Nephron progenitor cell (in vitro differentiated cells): ENCODE measurements around the gene C3orf49.
A peak's percentile ranks its signal among the peaks of the same experiment; 100 is the strongest.

Source experiments
- DNase-seq: peaks from one replicate; pipeline ENCODE4 v3.0.0; 2021
- H3K27ac Mint-ChIP-seq: 2 replicates; pipeline ENCODE4 v1.8.0; 2021; ENCODE audit warnings: mild to moderate bottlenecking, moderate library complexity, mixed read lengths
- H3K27me3 Mint-ChIP-seq: 2 replicates; pipeline ENCODE4 v1.8.0; 2021; ENCODE audit warnings: mild to moderate bottlenecking, low read depth, mixed read lengths; ENCODE audit not compliant: poor library complexity
- H3K36me3 Mint-ChIP-seq: 2 replicates; pipeline ENCODE4 v1.8.0; 2021; ENCODE audit warnings: low read depth, mixed read lengths
- H3K4me1 Mint-ChIP-seq: 2 replicates; pipeline ENCODE4 v1.8.0; 2021; ENCODE audit warnings: mixed read lengths
- H3K4me3 Mint-ChIP-seq: 2 replicates; pipeline ENCODE4 v1.8.0; 2021; ENCODE audit warnings: mild to moderate bottlenecking, moderate library complexity, mixed read lengths
- H3K9me3 Mint-ChIP-seq: 2 replicates; pipeline ENCODE4 v1.8.0; 2021; ENCODE audit warnings: mild to moderate bottlenecking, moderate library complexity, mixed read lengths
- CTCF ChIP-seq: fragments of 200-600 bp; sonication (generic); IDR thresholded peaks from 2 replicates; pipeline ENCODE4 v1.5.0; 2021; ENCODE audit warnings: antibody characterized with exemption

C3orf49 gene

GRCh38 chr3:63877737-63878393, 58.8 kb downstream of the C3orf49 start:
- H3K4me3 Mint-ChIP-seq = no peak overlapping the region
- peak overlapping the region; percentile 22 for H3K27ac Mint-ChIP-seq
- H3K4me1 Mint-ChIP-seq = peaks cover 44% of the 10 kb centered on the region

GRCh38 chr3:63878394-63879060, 59.4 kb downstream of the C3orf49 start:
- Mint-ChIP-seq H3K4me3 (no peak overlapping the region), H3K27ac (peak overlapping the region; percentile 22), H3K36me3 (peaks cover 6% of the 10 kb centered on the region), H3K9me3 (no peaks in the 10 kb centered on the region), H3K27me3 (no peaks in the 10 kb centered on the region), H3K4me1 (peaks cover 47% of the 10 kb centered on the region)
- DNase-seq = no peak
- no peak for TF ChIP-seq CTCF

More at GRCh38 chr3:63877737-63878393, 58.8 kb downstream of the C3orf49 start:
- no peak for DNase-seq
- no peaks in the 10 kb centered on the region for H3K27me3 Mint-ChIP-seq
- H3K9me3 Mint-ChIP-seq = no peaks in the 10 kb centered on the region
- peaks cover 7% of the 10 kb centered on the region for H3K36me3 Mint-ChIP-seq
- no peak for TF ChIP-seq CTCF

- peaks cover 44% of the 10 kb centered on the region for H3K4me1 Mint-ChIP-seq
Measured at GRCh38 chr3:63880653-63881052, 61.6 kb downstream of the C3orf49 start.

GRCh38 chr3:63886858-63887257, 67.8 kb downstream of the C3orf49 start:
- Mint-ChIP-seq H3K4me3 (no peak overlapping the region), H3K4me1 (peaks cover 15% of the 10 kb centered on the region), H3K9me3 (no peaks in the 10 kb centered on the region), H3K27me3 (no peaks in the 10 kb centered on the region), H3K36me3 (peaks cover 5% of the 10 kb centered on the region), H3K27ac (peak overlapping the region; percentile 31)
- no peak for DNase-seq
- TF ChIP-seq CTCF = no peak

More at GRCh38 chr3:63880653-63881052, 61.6 kb downstream of the C3orf49 start:
- DNase-seq = no peak
- no peaks in the 10 kb centered on the region for H3K27me3 Mint-ChIP-seq
- H3K9me3 Mint-ChIP-seq = no peaks in the 10 kb centered on the region
- H3K27ac Mint-ChIP-seq = peak overlapping the region; percentile 14
- no peaks in the 10 kb centered on the region for H3K36me3 Mint-ChIP-seq
- TF ChIP-seq CTCF = no peak
- no peak overlapping the region for H3K4me3 Mint-ChIP-seq

GRCh38 chr3:63891518-63891917, 72.4 kb downstream of the C3orf49 start:
- DNase-seq = no peak
- Mint-ChIP-seq H3K4me3 (no peak overlapping the region), H3K9me3 (no peaks in the 10 kb centered on the region), H3K27me3 (no peaks in the 10 kb centered on the region), H3K36me3 (peaks cover 5% of the 10 kb centered on the region), H3K4me1 (peaks cover 19% of the 10 kb centered on the region), H3K27ac (peak overlapping the region; percentile 66)
- TF ChIP-seq CTCF = no peak
